A549 (cell line): Measurements from ENCODE around the gene CXCR1. TPM values are rescaled to one million over a fixed set of nuclear protein-coding genes. Genes with fewer than 3 reads are reported as not detected.

ENCODE experiments used
- ATAC-seq, 2 experiments: fragments of 200-7000 bp in 1 of 2; fragments of >200 bp in 1 of 2; cut with Nextera tagmentation in 1 of 2; cut with Tn5 transposase in 1 of 2; 3 replicates each; pipeline versions ENCODE4 v1.8.0 to v1.9.1; 2018 to 2020; ENCODE audit warnings: mild to moderate bottlenecking in 1 of 2, moderate library complexity in 1 of 2
- CTCF ChIA-PET: fragments of 300-600 bp; sonication (Branson Sonifier 250); formaldehyde crosslinking; extraction: SDS; loops from one replicate; lab custom pipeline; 2021; ENCODE audit warnings: antibody characterized with exemption, inconsistent platforms; lab: Yijun Ruan, JAX
- POLR2A ChIA-PET: fragments of 350-600 bp; formaldehyde crosslinking; extraction: SDS; loops from one replicate; lab custom pipeline; 2021; ENCODE audit warnings: antibody characterized with exemption, inconsistent platforms; lab: Yijun Ruan, JAX
- DNase-seq, 2 experiments: peaks; one replicate each; pipeline versions ENCODE4 v3.0.0 to v3.0.0-alpha.2; 2011 to 2016; ENCODE audit warnings: low read depth in 1 of 2, low spot score in 1 of 2
- FAIRE-seq: peaks from 2 replicates; lab custom pipeline; 2011; peaks lifted over from hg19 to GRCh38; lab: Jason Lieb, UNC
- H3K27ac ChIP-seq, 2 experiments: fragments of >200 bp; sonication (Bioruptor Twin); formaldehyde crosslinking; 3 replicates each; pipeline ENCODE4 v1.5.1; 2016 to 2017
- H3K4me1 ChIP-seq: fragments of >200 bp; sonication (Bioruptor Twin); formaldehyde crosslinking; 3 replicates; pipeline ENCODE4 v1.6.1; 2016
- H3K4me2 ChIP-seq: fragments of >200 bp; sonication (Bioruptor Twin); formaldehyde crosslinking; 3 replicates; pipeline ENCODE4 v1.6.1; 2016
- H3K4me3 ChIP-seq: fragments of >200 bp; sonication (Bioruptor Twin); formaldehyde crosslinking; 3 replicates; pipeline ENCODE4 v1.5.1; 2016
- H3K9me3 ChIP-seq: fragments of >200 bp; sonication (Bioruptor Twin); formaldehyde crosslinking; 3 replicates; pipeline ENCODE4 v1.6.1; 2016
- EHF ChIP-seq: fragments of 250-450 bp; sonication (Bioruptor Pico); IDR thresholded peaks from 2 replicates; pipeline ENCODE4 v1.5.0; 2020; ENCODE audit warnings: mild to moderate bottlenecking
- GATA3 ChIP-seq: IDR thresholded peaks from 2 replicates; pipeline ENCODE4 v1.6.1; 2012; ENCODE audit warnings: borderline replicate concordance
- HDAC2 ChIP-seq: fragments of 200-600 bp; sonication (generic); IDR thresholded peaks from 2 replicates; pipeline ENCODE4 v1.6.1; 2016
- HOXB13 ChIP-seq: fragments of 250-450 bp; sonication (Bioruptor Pico); IDR thresholded peaks from 2 replicates; pipeline ENCODE4 v1.5.0; 2020; ENCODE audit warnings: low read depth, mild to moderate bottlenecking, moderate library complexity
- JUNB ChIP-seq: fragments of >200 bp; sonication (Bioruptor Twin); formaldehyde crosslinking; IDR thresholded peaks from 2 replicates; pipeline ENCODE4 v1.6.1; 2016
- MAFK ChIP-seq: fragments of 450-650 bp; IDR thresholded peaks from 2 replicates; pipeline ENCODE4 v1.6.1; 2014; ENCODE audit not compliant: partially characterized antibody
- MAZ ChIP-seq: fragments of 150-350 bp; IDR thresholded peaks from 2 replicates; pipeline ENCODE4 v1.6.1; 2014; ENCODE audit warnings: antibody characterized with exemption, low read depth, low read length, borderline replicate concordance
- MYC ChIP-seq: IDR thresholded peaks from 2 replicates; pipeline ENCODE4 v1.6.1; 2012; ENCODE audit warnings: mild to moderate bottlenecking, inconsistent platforms, low read length, improper control_type of control experiment, borderline replicate concordance
- NPAS2 ChIP-seq: fragments of 250-450 bp; sonication (Bioruptor Pico); IDR thresholded peaks from 2 replicates; pipeline ENCODE4 v1.8.0; 2022; ENCODE audit warnings: mild to moderate bottlenecking, moderate library complexity, borderline replicate concordance
- TP53 ChIP-seq: fragments of 250-450 bp; sonication (Bioruptor Pico); IDR thresholded peaks from 2 replicates; pipeline ENCODE4 v1.5.0; 2021; ENCODE audit warnings: mild to moderate bottlenecking, moderate library complexity
- ZC3H11A ChIP-seq: fragments of 450-650 bp; IDR thresholded peaks from 2 replicates; pipeline ENCODE4 v1.6.1; 2014; ENCODE audit warnings: antibody characterized with exemption, mild to moderate bottlenecking
- ZNF302 ChIP-seq: fragments of 250-450 bp; sonication (Bioruptor Pico); IDR thresholded peaks from 2 replicates; pipeline ENCODE4 v1.9.0; 2021; ENCODE audit warnings: inconsistent platforms, mild to moderate bottlenecking, moderate library complexity
- WGBS: methylation state at CpG from one replicate; pipeline ENCODE4 v1.1.6; 2017; ENCODE audit errors: missing lambda C conversion rate; 5-methylcytosine and 5-hydroxymethylcytosine counted together
- polyA plus RNA-seq, 4 experiments: library from polyadenylated mRNA; depleted of rRNA in 3 of 4; stranded (reverse); fragments of >200 nt; fragmentation: RNase III in 1 of 4; extraction: RNeasy Plus Mini Kit Qiagen cat#74134 plus additional on column Dnase treatment in 1 of 4; gene quantifications; 2 replicates in 3 of 4; 3 replicates in 1 of 4; pipeline ENCODE4 v1.2.3, GENCODE V29; 2011 to 2017
- TF ChIP-seq, protein P1 (sequence below): IDR thresholded peaks from 2 replicates; pipeline ENCODE4 v1.6.1; 2012
- TF ChIP-seq, protein P2 (sequence below): fragments of >200 bp; sonication (Bioruptor Twin); formaldehyde crosslinking; IDR thresholded peaks from 2 replicates; pipeline ENCODE4 v1.6.1; 2016
- TF ChIP-seq, protein P3 (sequence below): fragments of 200-600 bp; sonication (generic); IDR thresholded peaks from 2 replicates; pipeline ENCODE4 v1.6.1; 2016; ENCODE audit warnings: antibody characterized with exemption, mild to moderate bottlenecking, moderate library complexity
- TF ChIP-seq, protein P4 (sequence below): fragments of >200 bp; sonication (Bioruptor Twin); formaldehyde crosslinking; IDR thresholded peaks from 3 replicates; pipeline ENCODE4 v1.6.1; 2016
- TF ChIP-seq, protein P5 (sequence below): fragments of 250-450 bp; sonication (Bioruptor Pico); IDR thresholded peaks from 2 replicates; pipeline ENCODE4 v1.5.0; 2020; ENCODE audit warnings: low read depth, mild to moderate bottlenecking, moderate library complexity

Gene CXCR1
- polyA plus RNA-seq, 2 of the 4 experiments (the other 2 are of a cell fraction): not detected

DNA sequence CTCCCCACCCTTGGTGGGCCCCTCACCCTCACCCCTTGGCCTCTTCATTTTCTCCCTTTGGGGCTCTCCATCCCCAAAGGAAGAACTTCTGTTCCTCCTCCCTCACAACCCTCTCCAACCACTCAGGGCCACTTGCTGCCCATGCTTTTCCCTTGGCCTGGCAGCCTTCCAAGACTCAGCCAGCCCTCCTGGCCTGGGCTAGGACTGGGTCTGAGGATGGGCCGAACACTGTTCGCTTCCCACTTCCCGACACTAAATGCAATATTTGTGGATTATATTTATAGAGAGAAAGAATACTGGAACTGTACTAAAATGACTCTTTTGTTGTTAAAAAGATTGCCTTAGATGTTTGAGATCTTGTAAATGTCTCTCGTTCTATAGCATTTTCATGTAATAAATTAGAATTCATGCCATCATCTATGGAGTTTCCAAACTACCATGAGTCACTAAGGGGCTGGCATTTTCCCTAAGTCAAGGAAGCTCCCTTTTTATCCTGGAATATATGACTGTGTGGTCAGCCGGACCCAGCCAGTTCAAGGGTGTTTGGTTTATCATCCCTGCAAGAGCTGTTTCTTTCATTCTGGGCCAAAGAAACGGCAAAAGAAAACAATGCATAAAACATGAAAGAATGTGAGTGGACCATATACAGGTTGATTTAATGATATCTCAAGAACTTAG, 37.2 kb downstream of the CXCR1 start:
- no peak for TF ChIP-seq EHF (CRISPR knock-in tag)
- TF ChIP-seq GATA3: no peak
- TF ChIP-seq, protein P1, sequence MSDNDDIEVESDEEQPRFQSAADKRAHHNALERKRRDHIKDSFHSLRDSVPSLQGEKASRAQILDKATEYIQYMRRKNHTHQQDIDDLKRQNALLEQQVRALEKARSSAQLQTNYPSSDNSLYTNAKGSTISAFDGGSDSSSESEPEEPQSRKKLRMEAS: no peak
- Histone ChIP-seq H3K27ac (no peak overlapping the region), H3K4me1 (no peaks in the 10 kb centered on the region), H3K9me3 (no peaks in the 10 kb centered on the region), H3K4me3 (no peak overlapping the region), H3K4me2 (no peak overlapping the region)
- ATAC-seq (no peak), DNase-seq (no peak), FAIRE-seq (no peak)
- WGBS: 71% methylated on average over 6 of the region's 6 CpGs
- POLR2A ChIA-PET: no interaction called here
- CTCF ChIA-PET: no interaction called here

DNA sequence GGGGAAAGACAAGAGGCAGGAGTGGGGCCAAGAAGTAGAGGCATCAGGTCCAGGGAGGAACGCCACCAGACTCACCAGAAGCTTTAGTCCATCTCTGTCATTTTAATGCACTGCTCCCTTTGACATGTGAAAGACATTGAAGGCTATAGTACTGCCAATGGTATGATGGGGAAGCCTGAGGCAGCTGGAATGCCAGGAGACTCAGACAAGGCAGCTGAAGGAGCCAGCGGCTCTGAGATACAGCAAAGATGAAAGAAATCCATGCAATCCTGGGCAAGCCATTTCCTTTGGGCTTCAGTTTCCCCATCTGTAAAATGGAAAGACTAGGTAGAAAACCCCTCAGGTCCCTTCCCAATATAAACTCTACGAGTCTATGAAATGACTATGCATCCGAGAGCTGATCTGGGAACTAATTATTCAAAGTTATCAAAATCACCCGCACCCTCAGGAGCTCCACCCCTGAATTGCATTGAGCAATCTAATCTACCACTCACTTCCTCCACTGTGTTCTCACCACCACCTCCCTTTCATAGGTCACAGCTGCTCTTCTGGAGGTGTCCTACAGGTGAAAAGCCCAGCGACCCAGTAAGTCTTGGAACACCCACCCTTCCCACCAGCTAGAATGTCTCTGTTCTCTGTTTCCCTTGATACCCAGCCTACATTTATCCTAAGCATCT, 37.8 kb downstream of the CXCR1 start:
- ATAC-seq (no peak), FAIRE-seq (no peak), DNase-seq (no peak)
- no peak overlapping the region for H3K27ac ChIP-seq
- ChIA-PET POLR2A (no interaction called here), CTCF (no interaction called here)
- H3K9me3 ChIP-seq: no peaks in the 10 kb centered on the region
- H3K4me3 ChIP-seq: no peak overlapping the region
- no peak for TF ChIP-seq TP53 (CRISPR knock-in tag)
- no peak for TF ChIP-seq MAZ
- no peak for TF ChIP-seq ZNF302
- no peak for TF ChIP-seq HOXB13 (CRISPR knock-in tag)
- TF ChIP-seq, protein P2, sequence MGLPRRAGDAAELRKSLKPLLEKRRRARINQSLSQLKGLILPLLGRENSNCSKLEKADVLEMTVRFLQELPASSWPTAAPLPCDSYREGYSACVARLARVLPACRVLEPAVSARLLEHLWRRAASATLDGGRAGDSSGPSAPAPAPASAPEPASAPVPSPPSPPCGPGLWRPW: no peak
- no peak for TF ChIP-seq MAFK
- TF ChIP-seq, protein P3, sequence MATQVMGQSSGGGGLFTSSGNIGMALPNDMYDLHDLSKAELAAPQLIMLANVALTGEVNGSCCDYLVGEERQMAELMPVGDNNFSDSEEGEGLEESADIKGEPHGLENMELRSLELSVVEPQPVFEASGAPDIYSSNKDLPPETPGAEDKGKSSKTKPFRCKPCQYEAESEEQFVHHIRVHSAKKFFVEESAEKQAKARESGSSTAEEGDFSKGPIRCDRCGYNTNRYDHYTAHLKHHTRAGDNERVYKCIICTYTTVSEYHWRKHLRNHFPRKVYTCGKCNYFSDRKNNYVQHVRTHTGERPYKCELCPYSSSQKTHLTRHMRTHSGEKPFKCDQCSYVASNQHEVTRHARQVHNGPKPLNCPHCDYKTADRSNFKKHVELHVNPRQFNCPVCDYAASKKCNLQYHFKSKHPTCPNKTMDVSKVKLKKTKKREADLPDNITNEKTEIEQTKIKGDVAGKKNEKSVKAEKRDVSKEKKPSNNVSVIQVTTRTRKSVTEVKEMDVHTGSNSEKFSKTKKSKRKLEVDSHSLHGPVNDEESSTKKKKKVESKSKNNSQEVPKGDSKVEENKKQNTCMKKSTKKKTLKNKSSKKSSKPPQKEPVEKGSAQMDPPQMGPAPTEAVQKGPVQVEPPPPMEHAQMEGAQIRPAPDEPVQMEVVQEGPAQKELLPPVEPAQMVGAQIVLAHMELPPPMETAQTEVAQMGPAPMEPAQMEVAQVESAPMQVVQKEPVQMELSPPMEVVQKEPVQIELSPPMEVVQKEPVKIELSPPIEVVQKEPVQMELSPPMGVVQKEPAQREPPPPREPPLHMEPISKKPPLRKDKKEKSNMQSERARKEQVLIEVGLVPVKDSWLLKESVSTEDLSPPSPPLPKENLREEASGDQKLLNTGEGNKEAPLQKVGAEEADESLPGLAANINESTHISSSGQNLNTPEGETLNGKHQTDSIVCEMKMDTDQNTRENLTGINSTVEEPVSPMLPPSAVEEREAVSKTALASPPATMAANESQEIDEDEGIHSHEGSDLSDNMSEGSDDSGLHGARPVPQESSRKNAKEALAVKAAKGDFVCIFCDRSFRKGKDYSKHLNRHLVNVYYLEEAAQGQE: no peak
- TF ChIP-seq, protein P4, sequence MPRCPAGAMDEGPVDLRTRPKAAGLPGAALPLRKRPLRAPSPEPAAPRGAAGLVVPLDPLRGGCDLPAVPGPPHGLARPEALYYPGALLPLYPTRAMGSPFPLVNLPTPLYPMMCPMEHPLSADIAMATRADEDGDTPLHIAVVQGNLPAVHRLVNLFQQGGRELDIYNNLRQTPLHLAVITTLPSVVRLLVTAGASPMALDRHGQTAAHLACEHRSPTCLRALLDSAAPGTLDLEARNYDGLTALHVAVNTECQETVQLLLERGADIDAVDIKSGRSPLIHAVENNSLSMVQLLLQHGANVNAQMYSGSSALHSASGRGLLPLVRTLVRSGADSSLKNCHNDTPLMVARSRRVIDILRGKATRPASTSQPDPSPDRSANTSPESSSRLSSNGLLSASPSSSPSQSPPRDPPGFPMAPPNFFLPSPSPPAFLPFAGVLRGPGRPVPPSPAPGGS: no peak
- TF ChIP-seq ZC3H11A: no peak
- no peak for TF ChIP-seq MYC
- no peak for TF ChIP-seq HDAC2
- no peak for TF ChIP-seq JUNB
- TF ChIP-seq, protein P5, sequence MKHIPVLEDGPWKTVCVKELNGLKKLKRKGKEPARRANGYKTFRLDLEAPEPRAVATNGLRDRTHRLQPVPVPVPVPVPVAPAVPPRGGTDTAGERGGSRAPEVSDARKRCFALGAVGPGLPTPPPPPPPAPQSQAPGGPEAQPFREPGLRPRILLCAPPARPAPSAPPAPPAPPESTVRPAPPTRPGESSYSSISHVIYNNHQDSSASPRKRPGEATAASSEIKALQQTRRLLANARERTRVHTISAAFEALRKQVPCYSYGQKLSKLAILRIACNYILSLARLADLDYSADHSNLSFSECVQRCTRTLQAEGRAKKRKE (CRISPR knock-in tag): no peak
- no peak for TF ChIP-seq NPAS2
- H3K4me1 ChIP-seq: no peaks in the 10 kb centered on the region
- no peak overlapping the region for H3K4me2 ChIP-seq
- 37% methylated on average over 6 of the region's 6 CpGs for WGBS
